HepG2 (cell line): ENCODE data around the gene RBM12.

Source experiments
- ERF ChIP-seq: IDR thresholded peaks from 2 replicates; pipeline ENCODE4 v1.6.1; 2018; ENCODE audit warnings: missing biosample characterization, missing genetic modification reagents
- POLR2A ChIP-seq, 2 experiments: IDR thresholded peaks; 2 replicates each; pipeline ENCODE4 v1.6.1; 2011; ENCODE audit warnings: low read depth in 2 of 2, low read length in 2 of 2, mild to moderate bottlenecking in 1 of 2, moderate library complexity in 1 of 2; ENCODE audit not compliant: insufficient read depth in 1 of 2
- TF ChIP-seq, protein P1 (sequence below): sonication (generic); formaldehyde crosslinking; IDR thresholded peaks from 2 replicates; pipeline ENCODE4 v1.5.0; 2020; ENCODE audit warnings: mild to moderate bottlenecking, missing genetic modification reagents, moderate library complexity

DNA sequence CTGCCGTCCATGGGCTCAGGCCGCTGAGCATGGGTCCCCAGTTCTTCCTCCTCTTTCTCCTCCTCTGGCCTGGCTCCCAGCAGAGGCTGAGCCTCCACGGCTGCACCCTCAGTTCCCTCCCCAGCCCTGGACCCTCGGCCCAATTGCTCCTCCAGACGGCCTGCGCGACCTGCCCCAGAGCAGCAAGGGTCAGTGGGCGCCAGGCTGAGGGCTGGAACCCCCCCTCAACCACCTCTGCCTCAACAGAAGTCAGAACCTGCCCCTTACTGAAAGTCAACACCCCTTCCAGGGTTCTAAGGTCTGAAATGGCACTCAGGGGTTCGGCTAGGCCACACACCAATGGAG is 65.0 kb downstream of the RBM12 start:
- TF ChIP-seq, protein P1, sequence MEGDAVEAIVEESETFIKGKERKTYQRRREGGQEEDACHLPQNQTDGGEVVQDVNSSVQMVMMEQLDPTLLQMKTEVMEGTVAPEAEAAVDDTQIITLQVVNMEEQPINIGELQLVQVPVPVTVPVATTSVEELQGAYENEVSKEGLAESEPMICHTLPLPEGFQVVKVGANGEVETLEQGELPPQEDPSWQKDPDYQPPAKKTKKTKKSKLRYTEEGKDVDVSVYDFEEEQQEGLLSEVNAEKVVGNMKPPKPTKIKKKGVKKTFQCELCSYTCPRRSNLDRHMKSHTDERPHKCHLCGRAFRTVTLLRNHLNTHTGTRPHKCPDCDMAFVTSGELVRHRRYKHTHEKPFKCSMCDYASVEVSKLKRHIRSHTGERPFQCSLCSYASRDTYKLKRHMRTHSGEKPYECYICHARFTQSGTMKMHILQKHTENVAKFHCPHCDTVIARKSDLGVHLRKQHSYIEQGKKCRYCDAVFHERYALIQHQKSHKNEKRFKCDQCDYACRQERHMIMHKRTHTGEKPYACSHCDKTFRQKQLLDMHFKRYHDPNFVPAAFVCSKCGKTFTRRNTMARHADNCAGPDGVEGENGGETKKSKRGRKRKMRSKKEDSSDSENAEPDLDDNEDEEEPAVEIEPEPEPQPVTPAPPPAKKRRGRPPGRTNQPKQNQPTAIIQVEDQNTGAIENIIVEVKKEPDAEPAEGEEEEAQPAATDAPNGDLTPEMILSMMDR (CRISPR knock-in tag): no peak
- TF ChIP-seq POLR2A (IDR thresholded peaks at IDR 0.05; ENCODE audit: insufficient read depth in 1 of 2, low read depth in 2 of 2, low read length in 2 of 2) (no peak), ERF (CRISPR knock-in tag) (no peak)
